Natural killer cell (primary cell): ENCODE results near the gene DAPK1. TPM values are rescaled to one million over a fixed set of nuclear protein-coding genes. Genes with fewer than 3 reads are reported as not detected.

Experiments used
- ATAC-seq, 3 donors: fragments of 150-1000 bp in 2 of 3; fragments of 200-7000 bp in 1 of 3; cut with Tn5 transposase; 1 replicate in 1 of 3; 2 replicates in 2 of 3; pipeline ENCODE4 v1.10.0; 2021; ENCODE audit warnings: mild to moderate bottlenecking in 2 of 3, moderate library complexity in 2 of 3
- DNase-seq, 2 donors: peaks; one replicate each; pipeline versions ENCODE4 v3.0.0 to v3.0.0-alpha.2; 2013 to 2021; ENCODE audit warnings: mixed read lengths in 1 of 2
- H3K27ac ChIP-seq: one replicate; pipeline ENCODE4 v1.5.1; 2013; ENCODE audit warnings: mild to moderate bottlenecking, low read length
- H3K27me3 ChIP-seq: one replicate; pipeline ENCODE4 v1.6.1; 2013; ENCODE audit warnings: low read length; ENCODE audit not compliant: control insufficient read depth, insufficient read depth
- H3K36me3 ChIP-seq: one replicate; pipeline ENCODE4 v1.6.1; 2013; ENCODE audit warnings: low read length; ENCODE audit not compliant: control insufficient read depth, insufficient read depth
- H3K4me1 ChIP-seq: one replicate; pipeline ENCODE4 v1.6.1; 2013; ENCODE audit warnings: low read length; ENCODE audit not compliant: control insufficient read depth, insufficient read depth
- H3K4me3 ChIP-seq: one replicate; pipeline ENCODE4 v1.5.1; 2013; ENCODE audit warnings: low read length
- H3K9me3 ChIP-seq: one replicate; pipeline ENCODE4 v1.6.1; 2013; ENCODE audit warnings: low read length; ENCODE audit not compliant: control insufficient read depth, insufficient read depth
- H3K27ac Mint-ChIP-seq, 2 donors: one replicate each; pipeline ENCODE4 v1.8.0; 2022; ENCODE audit warnings: mild to moderate bottlenecking in 2 of 2, mixed read lengths in 2 of 2, moderate library complexity in 1 of 2
- H3K27me3 Mint-ChIP-seq, 2 donors: one replicate each; pipeline ENCODE4 v1.8.0; 2022; ENCODE audit warnings: low read depth in 2 of 2, mixed read lengths in 2 of 2
- H3K36me3 Mint-ChIP-seq: one replicate; pipeline ENCODE4 v1.8.0; 2022; ENCODE audit warnings: mixed read lengths
- H3K4me1 Mint-ChIP-seq, 2 donors: one replicate each; pipeline ENCODE4 v1.8.0; 2022; ENCODE audit warnings: mixed read lengths in 2 of 2
- H3K4me3 Mint-ChIP-seq: one replicate; pipeline ENCODE4 v1.8.0; 2022; ENCODE audit warnings: mild to moderate bottlenecking, moderate library complexity, mixed read lengths
- H3K9me3 Mint-ChIP-seq, 2 donors: one replicate each; pipeline ENCODE4 v1.8.0; 2022; ENCODE audit warnings: mixed read lengths in 2 of 2
- CTCF ChIP-seq: fragments of 200-600 bp; IDR thresholded peaks from one replicate; pipeline ENCODE4 v1.8.0; 2022; ENCODE audit warnings: antibody characterized with exemption
- WGBS: methylation state at CpG from one replicate; pipeline ENCODE4 v1.1.7; 2013; ENCODE audit warnings: missing lambda C conversion rate; ENCODE audit not compliant: insufficient coverage; 5-methylcytosine and 5-hydroxymethylcytosine counted together
- intact Hi-C: fragments of 100-400 bp; cut with micrococcal nuclease; formaldehyde crosslinking; loops from one replicate; pipeline ENCODE4 v1.14.2; 2022
- total RNA-seq, 4 donors: library from RNA; stranded (reverse); fragments of 120-200 nt in 1 of 4; gene quantifications; one replicate each; pipeline versions ENCODE4 v1.2.3 to v1.2.4, GENCODE V29; 2013 to 2022

DAPK1 gene
- total RNA-seq, 3 donors from 2014 or later (not counting 1 experiment from before 2014, with no cell fraction given): 12.2 to 26.5 (median 22.7) TPM

- Mint-ChIP-seq H3K4me3 (no peak overlapping the region), H3K27ac (no peak overlapping the region), H3K9me3 (no peaks in the 10 kb centered on the region), H3K36me3 (no peaks in the 10 kb centered on the region), H3K4me1 (no peaks in the 10 kb centered on the region), H3K27me3 (peaks cover 0 to 7% of the 10 kb centered on the region in 2 donors)
- no peak for TF ChIP-seq CTCF
- H3K9me3 ChIP-seq: no peaks in the 10 kb centered on the region
- no peak overlapping the region for H3K4me3 ChIP-seq
- H3K36me3 ChIP-seq: no peaks in the 10 kb centered on the region
- no peak overlapping the region for H3K27ac ChIP-seq
- H3K27me3 ChIP-seq: no peaks in the 10 kb centered on the region
- ATAC-seq: no peak
- intact Hi-C loops: no loop called here
- 96% methylated on average over 8 of the region's 9 CpGs for WGBS
- H3K4me1 ChIP-seq: no peaks in the 10 kb centered on the region
- DNase-seq: no peak
These were observed 28.1 kb downstream of the DAPK1 start for GRCh38 chr9:87525546-87526303.

GRCh38 chr9:87527211-87527916 lies 29.7 kb downstream of the DAPK1 start:
- no peak for TF ChIP-seq CTCF
- DNase-seq (no peak), ATAC-seq (no peak)
- H3K4me3 ChIP-seq: no peak overlapping the region
- H3K9me3 ChIP-seq: no peaks in the 10 kb centered on the region
- no peaks in the 10 kb centered on the region for H3K4me1 ChIP-seq
- Mint-ChIP-seq H3K27me3 (peaks cover 0 to 7% of the 10 kb centered on the region in 2 donors), H3K27ac (no peak overlapping the region), H3K4me3 (no peak overlapping the region), H3K9me3 (no peaks in the 10 kb centered on the region), H3K4me1 (no peaks in the 10 kb centered on the region), H3K36me3 (no peaks in the 10 kb centered on the region)
- 79% methylated on average over 13 of the region's 13 CpGs for WGBS
- H3K27me3 ChIP-seq: no peaks in the 10 kb centered on the region
- no peaks in the 10 kb centered on the region for H3K36me3 ChIP-seq
- intact Hi-C loops: no loop called here
- H3K27ac ChIP-seq: no peak overlapping the region

GRCh38 chr9:87528969-87529368 lies 31.3 kb downstream of the DAPK1 start:
- 73% methylated on average over 5 of the region's 6 CpGs for WGBS

More at GRCh38 chr9:87528969-87529368, 31.3 kb downstream of the DAPK1 start:
- Histone ChIP-seq H3K4me3 (no peak overlapping the region), H3K4me1 (no peaks in the 10 kb centered on the region), H3K27me3 (no peaks in the 10 kb centered on the region), H3K9me3 (no peaks in the 10 kb centered on the region), H3K27ac (no peak overlapping the region), H3K36me3 (no peaks in the 10 kb centered on the region)
- ATAC-seq (no peak), DNase-seq (no peak)
- no peaks in the 10 kb centered on the region for H3K36me3 Mint-ChIP-seq
- TF ChIP-seq CTCF: no peak
- intact Hi-C loops: no loop called here
- no peak overlapping the region for H3K4me3 Mint-ChIP-seq
- H3K4me1 Mint-ChIP-seq: no peaks in the 10 kb centered on the region
- no peaks in the 10 kb centered on the region for H3K9me3 Mint-ChIP-seq
- no peaks in the 10 kb centered on the region for H3K27me3 Mint-ChIP-seq
- no peak overlapping the region for H3K27ac Mint-ChIP-seq
